Cardiac muscle cell (in vitro differentiated cells and primary cell): ENCODE data around the gene SMYD4. TPM values are rescaled to one million over a fixed set of nuclear protein-coding genes. Genes with fewer than 3 reads are reported as not detected.

Experiments
- DNase-seq, 2 donors: peaks; one replicate each; pipeline versions ENCODE4 v3.0.0 to v3.0.0-alpha.2; 2010 to 2017; ENCODE audit warnings: low read depth in 1 of 2, low spot score in 1 of 2
- H3K27ac ChIP-seq: fragments of 200-600 bp; sonication (generic); 2 replicates; pipeline ENCODE4 v1.5.1; 2016
- H3K27me3 ChIP-seq: fragments of 200-600 bp; sonication (generic); 2 replicates; pipeline ENCODE4 v1.6.0; 2016; ENCODE audit warnings: control low read depth
- H3K36me3 ChIP-seq: fragments of 200-600 bp; sonication (generic); 2 replicates; pipeline ENCODE4 v1.5.1; 2016; ENCODE audit warnings: control low read depth
- H3K4me1 ChIP-seq: fragments of 200-600 bp; sonication (generic); 2 replicates; pipeline ENCODE4 v1.8.1; 2017; ENCODE audit warnings: low read depth, mild to moderate bottlenecking, mixed run types
- H3K4me3 ChIP-seq: fragments of 200-600 bp; sonication (generic); 2 replicates; pipeline ENCODE4 v1.5.1; 2016; ENCODE audit warnings: mild to moderate bottlenecking
- H3K9me3 ChIP-seq: fragments of 200-600 bp; sonication (generic); 2 replicates; pipeline ENCODE4 v1.5.1; 2017; ENCODE audit warnings: low read depth, mild to moderate bottlenecking, control low read depth
- CTCF ChIP-seq: IDR thresholded peaks from 2 replicates; pipeline ENCODE4 v1.5.1; 2012; ENCODE audit warnings: low read depth, mild to moderate bottlenecking, low read length
- polyA plus RNA-seq: library from polyadenylated mRNA; unstranded; fragments of >200 nt; fragmentation: Nextera tagmentation; extraction: Ambion mirVana; gene quantifications from 2 replicates; pipeline ENCODE4 v1.2.1, GENCODE V29; 2016
- total RNA-seq: library from RNA; depleted of rRNA; stranded (reverse); fragments of >200 nt; gene quantifications from 2 replicates; pipeline ENCODE4 v1.2.3, GENCODE V29; 2016

Gene SMYD4
- total and polyA plus RNA-seq, 2 experiments from 2014 or later = 19.2 to 24.2 TPM

DNA sequence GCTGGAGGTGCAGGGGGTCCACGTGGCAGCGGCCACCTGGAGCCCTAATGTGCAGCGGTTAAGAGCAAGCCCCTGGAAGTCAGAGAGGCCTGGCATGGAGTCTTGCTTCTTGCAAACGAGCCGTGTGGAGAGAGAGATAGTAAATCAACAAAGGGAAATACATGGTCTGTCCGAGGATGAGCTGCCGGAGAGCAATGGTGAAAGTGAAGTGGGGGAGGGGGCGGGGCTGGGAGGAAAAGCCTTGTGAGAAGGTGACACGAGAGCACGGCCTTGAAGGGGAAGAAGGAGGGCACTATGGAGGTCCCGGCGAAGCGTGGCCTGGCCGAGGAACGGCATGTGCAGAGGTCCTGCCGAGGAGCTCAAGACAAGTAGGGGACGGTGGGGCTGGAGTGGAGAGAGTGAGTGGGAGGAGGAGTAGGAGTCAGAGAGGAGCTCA is 73.9 kb downstream of the SMYD4 start:
- no peaks in the 10 kb centered on the region for H3K36me3 ChIP-seq
- no peak for DNase-seq
- no peaks in the 10 kb centered on the region for H3K4me1 ChIP-seq
- H3K27ac ChIP-seq = no peak overlapping the region
- no peak for TF ChIP-seq CTCF
- H3K4me3 ChIP-seq = no peak overlapping the region
- H3K27me3 ChIP-seq = no peaks in the 10 kb centered on the region
- H3K9me3 ChIP-seq = no peaks in the 10 kb centered on the region

GRCh38 chr17:1755252-1755826 is 74.4 kb downstream of the SMYD4 start:
- no peaks in the 10 kb centered on the region for H3K27me3 ChIP-seq
- H3K27ac ChIP-seq = no peak overlapping the region
- no peak for DNase-seq
- no peaks in the 10 kb centered on the region for H3K36me3 ChIP-seq
- no peak overlapping the region for H3K4me3 ChIP-seq
- H3K9me3 ChIP-seq = no peaks in the 10 kb centered on the region
- no peak for TF ChIP-seq CTCF
- no peaks in the 10 kb centered on the region for H3K4me1 ChIP-seq

DNA sequence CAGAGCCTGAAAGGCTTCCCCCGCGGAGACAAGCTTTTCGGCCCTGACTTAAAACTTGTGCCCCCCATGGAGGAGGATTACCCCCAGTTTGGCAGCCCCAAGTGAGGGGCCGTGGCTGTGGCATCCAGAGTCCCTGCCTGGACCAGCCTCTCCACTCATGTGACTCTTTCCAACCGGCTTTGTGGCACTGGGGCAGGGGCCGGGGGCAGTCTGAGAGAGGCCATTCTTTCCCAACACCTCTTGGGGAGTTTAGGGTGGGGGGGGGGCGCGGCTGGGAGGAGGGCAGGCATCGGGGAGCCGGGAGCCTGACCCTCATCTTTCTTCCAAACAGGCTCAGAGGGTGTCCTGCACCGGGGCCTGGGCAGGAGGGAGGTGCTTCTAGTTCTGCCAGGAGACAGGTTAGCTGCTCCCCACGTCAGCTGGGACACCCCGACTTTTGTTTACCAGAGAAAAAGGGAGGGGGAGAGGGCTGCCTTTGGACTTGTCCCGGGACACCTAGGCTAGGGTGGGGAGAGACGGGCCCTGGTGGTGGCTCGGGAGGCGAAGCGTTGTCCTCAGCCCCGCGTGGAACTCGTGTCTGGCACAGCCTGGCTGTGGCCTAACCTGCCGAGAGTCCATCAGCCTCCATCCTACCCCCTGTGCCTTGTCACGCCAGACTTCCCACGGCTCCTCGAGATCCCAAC is 75.1 kb downstream of the SMYD4 start:
- no peak for DNase-seq
- Histone ChIP-seq H3K27me3 (no peaks in the 10 kb centered on the region), H3K4me3 (no peak overlapping the region), H3K9me3 (no peaks in the 10 kb centered on the region), H3K36me3 (no peaks in the 10 kb centered on the region), H3K27ac (no peak overlapping the region), H3K4me1 (no peaks in the 10 kb centered on the region)
- no peak for TF ChIP-seq CTCF

GRCh38 chr17:1753767-1754429 is 75.8 kb downstream of the SMYD4 start:
- no peak for DNase-seq

More at GRCh38 chr17:1753767-1754429, 75.8 kb downstream of the SMYD4 start:
- no peak for TF ChIP-seq CTCF
- Histone ChIP-seq H3K27me3 (no peaks in the 10 kb centered on the region), H3K9me3 (no peaks in the 10 kb centered on the region), H3K27ac (no peak overlapping the region), H3K36me3 (no peaks in the 10 kb centered on the region), H3K4me1 (no peaks in the 10 kb centered on the region), H3K4me3 (no peak overlapping the region)
